Natural killer cell treated with Interleukin-12 subunit alpha and Interleukin-12 subunit beta and Interleukin-15 and Interleukin-18, amount 100 ng/mL, for 72 hours (primary cell): ENCODE data around the gene TM4SF20. TPM values are rescaled to one million over a fixed set of nuclear protein-coding genes. Genes with fewer than 3 reads are reported as not detected.
"Not testable (repeated sequence)": the region's sequence is repeated elsewhere in the genome, so short reads cannot be mapped to it uniquely, and the experiment has no call there.

ENCODE experiments used
- ATAC-seq, 2 donors: fragments of 150-1000 bp; cut with Tn5 transposase in 1 of 2; sonication (Bioruptor Pico), chemical (Tn5 transposase) in 1 of 2; 2 replicates each; pipeline ENCODE4 v1.10.0; 2021
- DNase-seq: peaks from one replicate; pipeline ENCODE4 v3.0.0; 2022; ENCODE audit warnings: low spot score
- H3K27ac Mint-ChIP-seq, 2 donors: 1 replicate in 1 of 2; 2 replicates in 1 of 2; pipeline ENCODE4 v1.8.0; 2022; ENCODE audit warnings: mixed read lengths in 2 of 2, mild to moderate bottlenecking in 1 of 2, moderate library complexity in 1 of 2
- H3K27me3 Mint-ChIP-seq, 2 donors: 1 replicate in 1 of 2; 2 replicates in 1 of 2; pipeline ENCODE4 v1.8.0; 2022; ENCODE audit warnings: mixed read lengths in 2 of 2
- H3K36me3 Mint-ChIP-seq: one replicate; pipeline ENCODE4 v1.8.0; 2022; ENCODE audit warnings: mixed read lengths
- H3K4me1 Mint-ChIP-seq, 2 donors: 1 replicate in 1 of 2; 2 replicates in 1 of 2; pipeline ENCODE4 v1.8.0; 2022; ENCODE audit warnings: low read depth in 2 of 2, mixed read lengths in 2 of 2, mild to moderate bottlenecking in 1 of 2
- H3K4me3 Mint-ChIP-seq: one replicate; pipeline ENCODE4 v1.8.0; 2022; ENCODE audit warnings: mixed read lengths
- H3K9me3 Mint-ChIP-seq: 2 replicates; pipeline ENCODE4 v1.8.0; 2022; ENCODE audit warnings: mixed read lengths
- total RNA-seq, 2 donors: library from RNA; stranded (reverse); gene quantifications; one replicate each; pipeline ENCODE4 v1.2.3, GENCODE V29; 2022

TM4SF20 gene
- total RNA-seq, 2 donors from 2014 or later: not detected

GRCh38 chr2:227368574-227368973, 10.5 kb downstream of the TM4SF20 start:
- Mint-ChIP-seq H3K4me1 (peaks cover 0 to 3% of the 10 kb centered on the region in 2 donors), H3K27me3 (peaks cover 5 to 7% of the 10 kb centered on the region in 2 donors), H3K9me3 (no peaks in the 10 kb centered on the region), H3K27ac (no peak overlapping the region), H3K4me3 (no peak overlapping the region), H3K36me3 (no peaks in the 10 kb centered on the region)
- ATAC-seq: no peak
- DNase-seq: no peak

DNA sequence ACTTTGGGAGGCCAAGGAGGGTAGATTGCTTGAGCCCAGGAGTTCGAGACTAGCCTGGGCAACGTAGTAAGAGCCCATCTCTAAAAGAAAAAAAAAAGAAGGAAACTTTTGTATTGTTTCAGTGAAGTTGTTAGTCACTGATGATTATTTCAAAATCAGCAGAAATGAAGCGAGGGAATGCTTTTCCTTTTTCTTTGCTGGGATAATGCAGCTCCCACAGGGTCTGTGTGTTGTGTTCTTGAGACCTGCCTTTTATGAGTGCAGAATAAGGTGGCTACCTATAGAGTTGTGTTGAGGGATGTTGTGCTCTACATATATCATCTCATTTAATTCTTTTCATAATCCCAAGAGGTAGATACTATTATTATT, 11.7 kb downstream of the TM4SF20 start:
- no peak overlapping the region for H3K4me3 Mint-ChIP-seq
- H3K9me3 Mint-ChIP-seq: no peaks in the 10 kb centered on the region
- no peak for DNase-seq
- H3K36me3 Mint-ChIP-seq: no peaks in the 10 kb centered on the region
- no peaks in the 10 kb centered on the region for H3K4me1 Mint-ChIP-seq
- no peak overlapping the region for H3K27ac Mint-ChIP-seq
- H3K27me3 Mint-ChIP-seq: no peaks in the 10 kb centered on the region
- ATAC-seq: no peak

DNA sequence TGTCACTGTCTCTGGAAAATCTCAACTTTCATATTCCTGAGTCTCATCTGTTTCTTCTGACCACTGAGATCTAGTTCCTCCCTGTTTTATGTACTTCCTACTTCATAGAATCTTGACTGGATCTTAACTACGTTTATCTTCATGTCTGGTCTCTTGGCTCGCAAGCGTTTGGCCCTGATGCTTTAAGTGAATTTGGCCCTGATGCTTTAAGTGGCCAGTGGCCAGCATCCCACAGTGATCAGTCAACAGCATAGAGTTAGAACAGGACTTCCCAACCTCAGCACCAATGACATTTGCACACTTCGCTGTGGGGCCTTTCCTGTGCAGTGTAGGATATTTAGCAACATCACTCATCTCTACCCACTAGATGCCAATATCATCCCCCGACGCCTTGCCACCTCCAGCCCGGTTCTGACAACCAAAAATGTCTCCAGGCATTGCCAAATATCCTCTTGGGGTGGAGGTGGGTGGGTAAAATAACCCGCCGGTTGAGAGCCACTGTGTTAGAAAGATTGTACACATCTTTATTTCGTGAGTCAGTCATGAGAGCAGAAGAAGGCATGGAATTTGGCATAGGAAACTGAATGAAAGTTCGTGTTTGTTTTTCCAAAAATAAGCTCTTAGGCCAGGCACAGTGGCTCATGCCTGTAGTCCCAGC, 12.2 kb downstream of the TM4SF20 start:
- H3K4me1 Mint-ChIP-seq: no peaks in the 10 kb centered on the region
- H3K27me3 Mint-ChIP-seq: no peaks in the 10 kb centered on the region
- DNase-seq: no peak
- H3K9me3 Mint-ChIP-seq: no peaks in the 10 kb centered on the region
- no peaks in the 10 kb centered on the region for H3K36me3 Mint-ChIP-seq
- ATAC-seq: no peak
- H3K27ac Mint-ChIP-seq: no peak overlapping the region
- no peak overlapping the region for H3K4me3 Mint-ChIP-seq

GRCh38 chr2:227365833-227366232, 13.3 kb downstream of the TM4SF20 start:
- no peaks in the 10 kb centered on the region for H3K36me3 Mint-ChIP-seq
- H3K27me3 Mint-ChIP-seq: no peaks in the 10 kb centered on the region
- H3K4me3 Mint-ChIP-seq: no peak overlapping the region
- ATAC-seq: no peak
- H3K9me3 Mint-ChIP-seq: no peaks in the 10 kb centered on the region
- H3K27ac Mint-ChIP-seq: no peak overlapping the region
- no peaks in the 10 kb centered on the region for H3K4me1 Mint-ChIP-seq
- DNase-seq: no peak

DNA sequence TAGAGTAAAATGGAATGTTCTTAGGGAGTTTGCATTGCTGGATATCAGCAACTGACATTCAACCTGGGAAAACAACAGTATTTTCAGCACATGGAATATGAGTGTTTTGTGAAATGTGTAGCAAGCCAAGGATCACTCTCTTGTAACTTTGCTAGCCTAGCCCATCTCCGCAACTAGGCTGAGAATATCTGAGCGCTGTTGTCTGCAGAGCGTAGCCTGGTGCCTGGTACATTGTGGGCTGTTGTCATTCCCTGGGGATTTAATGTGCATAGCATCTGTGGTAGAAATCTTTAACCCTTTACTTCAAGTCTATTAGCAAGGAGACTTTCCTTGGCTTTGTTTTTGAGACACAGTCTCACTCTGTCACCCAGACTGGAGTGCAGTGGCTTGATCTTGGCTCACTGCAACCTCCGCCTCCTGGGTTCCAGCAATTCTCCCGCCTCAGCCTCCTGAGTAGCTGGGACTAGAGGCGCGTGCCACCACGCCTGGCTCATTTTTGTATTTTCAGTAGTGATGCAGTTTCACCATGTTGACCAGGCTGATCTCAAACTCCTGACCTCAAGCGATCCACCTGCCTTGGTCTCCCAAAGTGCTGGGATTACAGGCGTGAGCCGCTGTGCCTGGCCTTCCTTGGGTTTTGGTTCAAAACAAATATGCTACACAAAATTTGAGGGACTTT, 14.4 kb downstream of the TM4SF20 start:
- not testable (repeated sequence) for H3K9me3 Mint-ChIP-seq, H3K4me1 Mint-ChIP-seq, H3K4me3 Mint-ChIP-seq, DNase-seq, H3K27ac Mint-ChIP-seq, ATAC-seq, H3K27me3 Mint-ChIP-seq, H3K36me3 Mint-ChIP-seq

DNA sequence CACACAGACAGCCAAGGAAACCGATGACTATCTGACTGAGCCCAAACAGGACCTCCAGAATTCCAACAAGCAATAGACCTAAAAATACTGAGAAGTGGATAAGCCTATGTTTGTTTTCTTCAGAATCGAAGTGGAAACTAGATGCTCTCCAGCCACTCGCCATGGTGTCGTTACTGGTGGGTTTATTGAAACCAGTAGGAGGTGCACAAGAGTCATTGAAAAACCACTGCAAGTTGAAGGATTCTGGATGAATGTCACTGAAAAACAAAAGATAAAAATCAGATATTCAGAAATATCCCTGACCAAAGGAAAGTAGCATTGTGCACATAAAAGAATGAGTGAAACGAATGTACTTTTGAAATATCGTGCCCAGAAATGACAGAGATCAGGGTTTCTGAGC, 15.3 kb downstream of the TM4SF20 start:
- Mint-ChIP-seq H3K4me3 (no peak overlapping the region), H3K9me3 (no peaks in the 10 kb centered on the region), H3K36me3 (no peaks in the 10 kb centered on the region), H3K27ac (no peak overlapping the region), H3K27me3 (no peaks in the 10 kb centered on the region), H3K4me1 (no peaks in the 10 kb centered on the region)
- ATAC-seq (no peak), DNase-seq (no peak)

DNA sequence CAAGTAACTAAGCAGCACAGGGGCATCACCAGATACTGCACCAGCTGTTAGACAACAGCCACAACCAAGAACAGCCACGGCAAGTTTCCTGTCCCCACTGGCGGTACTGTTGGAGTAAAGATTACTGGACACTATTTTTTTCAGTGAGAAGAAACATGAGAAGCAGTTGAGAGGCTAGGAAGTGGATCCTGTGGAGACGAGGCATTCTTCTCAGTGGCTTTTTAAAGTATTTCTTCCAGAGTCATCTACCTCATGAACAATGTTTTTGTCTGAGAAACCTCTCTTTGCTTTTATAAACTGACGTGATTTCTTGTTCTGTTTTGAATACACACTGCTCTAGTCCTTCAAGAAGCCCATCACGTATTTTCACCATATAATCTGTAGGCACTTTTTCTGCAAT, 18.8 kb downstream of the TM4SF20 start:
- Mint-ChIP-seq H3K4me3 (no peak overlapping the region), H3K9me3 (no peaks in the 10 kb centered on the region), H3K4me1 (no peaks in the 10 kb centered on the region), H3K27me3 (no peaks in the 10 kb centered on the region), H3K27ac (no peak overlapping the region), H3K36me3 (peaks cover 12% of the 10 kb centered on the region)
- no peak for ATAC-seq
- no peak for DNase-seq

- H3K4me1 Mint-ChIP-seq: no peaks in the 10 kb centered on the region
- DNase-seq: no peak
- H3K4me3 Mint-ChIP-seq: no peak overlapping the region
- H3K27ac Mint-ChIP-seq: no peak overlapping the region
- no peak for ATAC-seq
- H3K36me3 Mint-ChIP-seq: peaks cover 10% of the 10 kb centered on the region
- H3K9me3 Mint-ChIP-seq: no peaks in the 10 kb centered on the region
- H3K27me3 Mint-ChIP-seq: no peaks in the 10 kb centered on the region
Observed at GRCh38 chr2:227351639-227352038, 27.5 kb downstream of the TM4SF20 start.

- peaks cover 4% of the 10 kb centered on the region for H3K36me3 Mint-ChIP-seq
- DNase-seq (no peak), ATAC-seq (no peak)
Observed at GRCh38 chr2:227349989-227350612, 29.0 kb downstream of the TM4SF20 start.

DNA sequence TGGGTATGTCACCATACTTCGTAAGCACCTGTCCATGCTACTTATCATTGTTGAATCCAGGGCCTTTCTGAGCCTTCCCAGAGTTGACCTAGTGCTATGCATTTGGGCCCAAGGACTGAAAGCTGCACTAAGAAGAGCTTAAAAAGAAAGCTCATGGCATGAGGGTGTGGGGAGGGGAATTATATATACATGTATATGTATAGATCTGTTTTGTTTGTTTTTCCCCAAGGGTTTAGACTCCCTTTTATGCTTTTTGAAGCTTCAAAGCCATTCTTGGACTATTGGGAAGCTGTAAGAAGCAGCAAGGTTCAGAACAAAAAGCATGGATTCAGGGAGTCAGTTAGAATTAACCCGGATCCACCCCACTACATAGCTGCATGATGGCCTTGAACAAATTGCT, 30.8 kb downstream of the TM4SF20 start:
- no peak overlapping the region for H3K4me3 Mint-ChIP-seq
- ATAC-seq (no peak), DNase-seq (no peak)
- H3K9me3 Mint-ChIP-seq: no peaks in the 10 kb centered on the region
- H3K36me3 Mint-ChIP-seq: peaks cover 4% of the 10 kb centered on the region
- no peaks in the 10 kb centered on the region for H3K27me3 Mint-ChIP-seq
- H3K4me1 Mint-ChIP-seq: no peaks in the 10 kb centered on the region
- no peak overlapping the region for H3K27ac Mint-ChIP-seq

More at GRCh38 chr2:227349989-227350612, 29.0 kb downstream of the TM4SF20 start:
- no peaks in the 10 kb centered on the region for H3K4me1 Mint-ChIP-seq
- H3K4me3 Mint-ChIP-seq: no peak overlapping the region
- no peak overlapping the region for H3K27ac Mint-ChIP-seq
- no peaks in the 10 kb centered on the region for H3K9me3 Mint-ChIP-seq
- H3K27me3 Mint-ChIP-seq: no peaks in the 10 kb centered on the region

DNA sequence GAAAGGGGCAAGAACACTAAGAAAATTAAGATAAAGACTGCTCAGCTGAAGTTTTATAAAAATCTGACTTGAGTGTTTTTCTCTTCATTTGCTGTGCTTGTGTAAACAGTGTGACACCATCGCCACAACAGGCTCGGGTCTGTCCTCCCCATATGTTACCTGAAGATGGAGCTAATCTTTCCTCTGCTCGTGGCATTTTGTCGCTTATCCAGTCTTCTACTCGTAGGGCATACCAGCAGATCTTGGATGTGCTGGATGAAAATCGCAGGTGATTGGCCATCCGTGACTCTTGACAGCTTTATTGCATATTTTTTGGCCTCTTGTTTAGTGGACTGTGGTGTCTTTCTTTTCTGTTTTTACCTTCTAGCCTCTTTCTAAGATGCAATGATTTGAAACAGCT, 32.0 kb downstream of the TM4SF20 start:
- ATAC-seq: no peak
- no peak overlapping the region for H3K27ac Mint-ChIP-seq
- H3K9me3 Mint-ChIP-seq: no peaks in the 10 kb centered on the region
- no peak overlapping the region for H3K4me3 Mint-ChIP-seq
- DNase-seq: no peak
- H3K27me3 Mint-ChIP-seq: no peaks in the 10 kb centered on the region
- peaks cover 11% of the 10 kb centered on the region for H3K36me3 Mint-ChIP-seq
- H3K4me1 Mint-ChIP-seq: no peaks in the 10 kb centered on the region

DNA sequence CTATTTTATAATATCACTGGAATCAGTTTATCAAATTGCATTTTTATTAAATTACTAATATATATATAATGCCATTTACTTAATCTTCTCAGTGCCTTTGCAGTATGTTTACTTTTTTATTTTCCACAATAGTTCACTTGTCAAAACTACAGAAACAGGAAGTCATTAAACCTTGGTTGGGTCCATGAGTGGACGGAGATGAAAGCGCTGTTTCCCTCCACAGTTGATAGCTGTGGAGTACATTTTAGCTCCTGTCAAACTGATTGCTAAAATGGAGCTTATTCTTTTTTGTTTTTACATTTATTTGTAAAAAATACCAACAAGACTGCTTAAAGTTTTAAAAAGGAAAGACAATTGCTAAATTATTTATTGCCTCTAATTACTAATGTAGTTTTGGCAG, 34.9 kb downstream of the TM4SF20 start:
- no peak for DNase-seq
- Mint-ChIP-seq H3K9me3 (no peaks in the 10 kb centered on the region), H3K4me1 (no peaks in the 10 kb centered on the region), H3K27ac (no peak overlapping the region), H3K4me3 (no peak overlapping the region), H3K27me3 (no peaks in the 10 kb centered on the region), H3K36me3 (peaks cover 11% of the 10 kb centered on the region)
- no peak for ATAC-seq

- Mint-ChIP-seq H3K27ac (no peak overlapping the region), H3K9me3 (no peaks in the 10 kb centered on the region), H3K4me1 (no peaks in the 10 kb centered on the region), H3K36me3 (peaks cover 8% of the 10 kb centered on the region), H3K27me3 (no peaks in the 10 kb centered on the region), H3K4me3 (no peak overlapping the region)
- DNase-seq (no peak), ATAC-seq (no peak)
Observed at GRCh38 chr2:227341553-227341952, 37.6 kb downstream of the TM4SF20 start.

DNA sequence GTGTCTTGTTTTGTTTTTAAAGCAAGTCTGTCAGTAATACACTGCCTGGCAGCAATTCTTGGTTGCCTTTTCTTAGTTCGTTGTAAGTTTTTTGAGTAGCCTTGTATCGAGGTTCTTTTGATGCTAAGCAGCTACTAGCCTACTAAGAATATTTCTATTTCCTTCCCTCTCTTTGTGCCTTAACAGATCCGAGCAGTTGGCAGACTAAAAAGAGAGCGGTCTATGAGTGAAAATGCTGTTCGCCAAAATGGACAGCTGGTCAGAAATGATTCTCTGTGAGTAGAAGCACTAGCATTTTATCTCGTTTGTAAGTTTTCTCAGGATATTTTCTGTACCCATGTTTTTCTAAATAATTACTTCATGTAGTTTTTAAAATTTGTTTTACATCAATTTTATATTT, 39.0 kb downstream of the TM4SF20 start:
- H3K27me3 Mint-ChIP-seq: no peaks in the 10 kb centered on the region
- peaks cover 21% of the 10 kb centered on the region for H3K36me3 Mint-ChIP-seq
- H3K27ac Mint-ChIP-seq: no peak overlapping the region
- DNase-seq: no peak
- no peak for ATAC-seq
- peaks cover 10 to 11% of the 10 kb centered on the region in 2 donors for H3K4me1 Mint-ChIP-seq
- no peak overlapping the region for H3K4me3 Mint-ChIP-seq
- H3K9me3 Mint-ChIP-seq: no peaks in the 10 kb centered on the region
